SJCRH30 (cell line): ENCODE data around the gene PGLYRP4. TPM values are rescaled to one million over a fixed set of nuclear protein-coding genes. Genes with fewer than 3 reads are reported as not detected.

ENCODE experiments used
- total RNA-seq: library from RNA; depleted of rRNA; stranded (reverse); fragments of >200 nt; shearing (Covaris generic); gene quantifications from 2 replicates; pipeline ENCODE4 v1.2.3, GENCODE V29; 2014; rRNA removed

Gene PGLYRP4
- total RNA-seq, 1 experiment from 2014 or later: not detected

Other genes with a start within 250 kb of the PGLYRP4 start
- gene SPRR2F, start 235.3 kb downstream of the PGLYRP4 start, total RNA-seq: not detected in 2 replicates
- gene SPRR2G, start 198.0 kb downstream of the PGLYRP4 start, total RNA-seq: not detected in 2 replicates
- gene LELP1, start 145.4 kb downstream of the PGLYRP4 start, total RNA-seq: not detected in 2 replicates
- not detected in 2 replicates for gene PRR9, start 131.3 kb downstream of the PGLYRP4 start, total RNA-seq
- gene LORICRIN, start 89.2 kb downstream of the PGLYRP4 start, total RNA-seq: not detected in 2 replicates
- not detected in 2 replicates for gene PGLYRP3, start 35.9 kb downstream of the PGLYRP4 start, total RNA-seq
- not detected in 2 replicates for gene S100A9, start 9.0 kb upstream of the PGLYRP4 start, total RNA-seq
- gene S100A12, start 26.8 kb upstream of the PGLYRP4 start, total RNA-seq: not detected in 2 replicates
- gene S100A8, start 42.2 kb upstream of the PGLYRP4 start, total RNA-seq: not detected in 2 replicates
- gene S100A7A, start 67.7 kb upstream of the PGLYRP4 start, total RNA-seq: not detected in 2 replicates
- not detected in 2 replicates for gene S100A7, start 111.8 kb upstream of the PGLYRP4 start, total RNA-seq
- gene S100A6, start 187.2 kb upstream of the PGLYRP4 start, total RNA-seq: 38.8 and 48.3 TPM in 2 replicates
- gene S100A5, start 192.1 kb upstream of the PGLYRP4 start, total RNA-seq: not detected in 2 replicates
- gene S100A4, start 197.0 kb upstream of the PGLYRP4 start, total RNA-seq: 1.0 and 2.1 TPM in 2 replicates
- gene S100A3, start 200.4 kb upstream of the PGLYRP4 start, total RNA-seq: 0.38 and 1.0 TPM in 2 replicates
- 3.2 and 5.5 TPM in 2 replicates for gene S100A2, start 217.0 kb upstream of the PGLYRP4 start, total RNA-seq